Endodermal cell (in vitro differentiated cells): ENCODE data around the gene MAP4K2. TPM values are rescaled to one million over a fixed set of nuclear protein-coding genes. Genes with fewer than 3 reads are reported as not detected.

Experiments used
- DNase-seq: peaks from one replicate; pipeline ENCODE4 v3.0.0-alpha.2; 2017
- H3K27ac ChIP-seq: 2 replicates; pipeline ENCODE4 v1.5.1; 2013; ENCODE audit warnings: mild to moderate bottlenecking, low read depth, low read length, moderate library complexity
- H3K27me3 ChIP-seq: 2 replicates; pipeline ENCODE4 v1.6.1; 2013; ENCODE audit warnings: mild to moderate bottlenecking, low read length, moderate library complexity; ENCODE audit not compliant: insufficient read depth, control insufficient read depth, poor library complexity, severe bottlenecking
- H3K36me3 ChIP-seq: 2 replicates; pipeline ENCODE4 v1.7.0; 2013; ENCODE audit warnings: mild to moderate bottlenecking, low read length, moderate library complexity; ENCODE audit not compliant: control insufficient read depth, insufficient read depth
- H3K4me1 ChIP-seq: one replicate; pipeline ENCODE4 v1.7.0; 2013; ENCODE audit warnings: low read length; ENCODE audit not compliant: control insufficient read depth, insufficient read depth
- H3K4me3 ChIP-seq: 2 replicates; pipeline ENCODE4 v1.5.1; 2013; ENCODE audit warnings: mild to moderate bottlenecking, low read length, moderate library complexity
- H3K9ac ChIP-seq: 2 replicates; pipeline ENCODE4 v1.6.1; 2013; ENCODE audit warnings: mild to moderate bottlenecking, low read length, moderate library complexity; ENCODE audit not compliant: poor library complexity, severe bottlenecking; ENCODE audit errors: extremely low read depth
- H3K9me3 ChIP-seq: 2 replicates; pipeline ENCODE4 v1.6.1; 2013; ENCODE audit warnings: mild to moderate bottlenecking, low read length, moderate library complexity; ENCODE audit not compliant: control insufficient read depth
- H3K27ac Mint-ChIP-seq: 2 replicates; pipeline ENCODE4 v1.8.0; 2020; ENCODE audit warnings: mixed read lengths
- H3K27me3 Mint-ChIP-seq: 2 replicates; pipeline ENCODE4 v1.8.0; 2021; ENCODE audit warnings: mild to moderate bottlenecking, mixed read lengths; ENCODE audit not compliant: insufficient read depth
- H3K36me3 Mint-ChIP-seq: 2 replicates; pipeline ENCODE4 v1.8.0; 2020; ENCODE audit warnings: low read depth, mixed read lengths
- H3K4me1 Mint-ChIP-seq: 2 replicates; pipeline ENCODE4 v1.8.0; 2020; ENCODE audit warnings: mixed read lengths
- H3K4me3 Mint-ChIP-seq: 2 replicates; pipeline ENCODE4 v1.8.0; 2020; ENCODE audit warnings: mild to moderate bottlenecking, moderate library complexity, mixed read lengths
- H3K9me3 Mint-ChIP-seq: 2 replicates; pipeline ENCODE4 v1.8.0; 2020; ENCODE audit warnings: mild to moderate bottlenecking, mixed read lengths
- CTCF ChIP-seq: fragments of 200-600 bp; sonication (generic); conservative IDR thresholded peaks from 2 replicates; pipeline ENCODE4 v1.5.0; 2021; ENCODE audit warnings: antibody characterized with exemption, mild to moderate bottlenecking
- WGBS, 2 experiments: methylation state at CpG; one replicate each; pipeline versions ENCODE4 v1.1.5 to v1.1.7; 2013; ENCODE audit warnings: missing lambda C conversion rate in 2 of 2, mixed read lengths in 1 of 2; ENCODE audit not compliant: insufficient coverage in 1 of 2, insufficient read length in 1 of 2; 5-methylcytosine and 5-hydroxymethylcytosine counted together
- total RNA-seq, 2 donors: library from RNA; stranded (reverse); fragmentation: NEBNext Ultra II Directional in 1 of 2; extraction: Animal tissue kit (Norgen Biotek cat#: 25700) in 1 of 2; gene quantifications; 2 replicates in 1 of 2; 3 replicates in 1 of 2; pipeline ENCODE4 v1.2.1, GENCODE V29; 2021

Gene MAP4K2
- total RNA-seq, 2 donors from 2014 or later = 24.7 to 32.4 TPM

- DNase-seq = no peak
Measured at GRCh38 chr11:64759131-64759721, 43.8 kb downstream of the MAP4K2 start.

GRCh38 chr11:64758330-64759079 is 44.5 kb downstream of the MAP4K2 start:
- H3K9ac ChIP-seq = no peak overlapping the region
- H3K4me3 Mint-ChIP-seq = no peak overlapping the region

More at GRCh38 chr11:64759131-64759721, 43.8 kb downstream of the MAP4K2 start:
- Mint-ChIP-seq H3K4me1 (peaks cover 31% of the 10 kb centered on the region), H3K4me3 (no peak overlapping the region), H3K9me3 (no peaks in the 10 kb centered on the region), H3K27ac (peak overlapping the region; percentile 84), H3K36me3 (peaks cover 18% of the 10 kb centered on the region), H3K27me3 (no peaks in the 10 kb centered on the region)
- 79 to 87% methylated on average over 10 to 21 of the region's 21 CpGs for WGBS, 2 experiments
- Histone ChIP-seq H3K9me3 (no peaks in the 10 kb centered on the region), H3K9ac (no peak overlapping the region), H3K4me1 (peaks cover 9% of the 10 kb centered on the region), H3K27ac (peak overlapping the region; percentile 30), H3K27me3 (no peaks in the 10 kb centered on the region), H3K4me3 (no peak overlapping the region), H3K36me3 (peaks cover 21% of the 10 kb centered on the region)
- TF ChIP-seq CTCF = no peak

More at GRCh38 chr11:64758330-64759079, 44.5 kb downstream of the MAP4K2 start:
- Mint-ChIP-seq H3K36me3 (peaks cover 12% of the 10 kb centered on the region), H3K9me3 (no peaks in the 10 kb centered on the region), H3K27ac (no peak overlapping the region), H3K4me1 (peaks cover 24% of the 10 kb centered on the region), H3K27me3 (no peaks in the 10 kb centered on the region)
- Histone ChIP-seq H3K36me3 (peaks cover 14% of the 10 kb centered on the region), H3K4me1 (peaks cover 4% of the 10 kb centered on the region), H3K27ac (no peak overlapping the region), H3K4me3 (no peak overlapping the region), H3K9me3 (no peaks in the 10 kb centered on the region), H3K27me3 (no peaks in the 10 kb centered on the region)
- TF ChIP-seq CTCF = no peak
- peak; percentile 38 for DNase-seq
- WGBS, 2 experiments = 91% methylated on average over 7 to 15 of the region's 15 CpGs
